Natural killer cell (primary cell): ENCODE data around the gene METTL9. TPM values are rescaled to one million over a fixed set of nuclear protein-coding genes. Genes with fewer than 3 reads are reported as not detected.

Experiments
- ATAC-seq, 3 donors: fragments of 150-1000 bp in 2 of 3; fragments of 200-7000 bp in 1 of 3; cut with Tn5 transposase; 1 replicate in 1 of 3; 2 replicates in 2 of 3; pipeline ENCODE4 v1.10.0; 2021; ENCODE audit warnings: mild to moderate bottlenecking in 2 of 3, moderate library complexity in 2 of 3
- DNase-seq, 2 donors: peaks; one replicate each; pipeline versions ENCODE4 v3.0.0 to v3.0.0-alpha.2; 2013 to 2021; ENCODE audit warnings: mixed read lengths in 1 of 2
- H3K27ac ChIP-seq: one replicate; pipeline ENCODE4 v1.5.1; 2013; ENCODE audit warnings: mild to moderate bottlenecking, low read length
- H3K27me3 ChIP-seq: one replicate; pipeline ENCODE4 v1.6.1; 2013; ENCODE audit warnings: low read length; ENCODE audit not compliant: control insufficient read depth, insufficient read depth
- H3K36me3 ChIP-seq: one replicate; pipeline ENCODE4 v1.6.1; 2013; ENCODE audit warnings: low read length; ENCODE audit not compliant: control insufficient read depth, insufficient read depth
- H3K4me1 ChIP-seq: one replicate; pipeline ENCODE4 v1.6.1; 2013; ENCODE audit warnings: low read length; ENCODE audit not compliant: control insufficient read depth, insufficient read depth
- H3K4me3 ChIP-seq: one replicate; pipeline ENCODE4 v1.5.1; 2013; ENCODE audit warnings: low read length
- H3K9me3 ChIP-seq: one replicate; pipeline ENCODE4 v1.6.1; 2013; ENCODE audit warnings: low read length; ENCODE audit not compliant: control insufficient read depth, insufficient read depth
- H3K27ac Mint-ChIP-seq, 2 donors: one replicate each; pipeline ENCODE4 v1.8.0; 2022; ENCODE audit warnings: mild to moderate bottlenecking in 2 of 2, mixed read lengths in 2 of 2, moderate library complexity in 1 of 2
- H3K27me3 Mint-ChIP-seq, 2 donors: one replicate each; pipeline ENCODE4 v1.8.0; 2022; ENCODE audit warnings: low read depth in 2 of 2, mixed read lengths in 2 of 2
- H3K36me3 Mint-ChIP-seq: one replicate; pipeline ENCODE4 v1.8.0; 2022; ENCODE audit warnings: mixed read lengths
- H3K4me1 Mint-ChIP-seq, 2 donors: one replicate each; pipeline ENCODE4 v1.8.0; 2022; ENCODE audit warnings: mixed read lengths in 2 of 2
- H3K4me3 Mint-ChIP-seq: one replicate; pipeline ENCODE4 v1.8.0; 2022; ENCODE audit warnings: mild to moderate bottlenecking, moderate library complexity, mixed read lengths
- H3K9me3 Mint-ChIP-seq, 2 donors: one replicate each; pipeline ENCODE4 v1.8.0; 2022; ENCODE audit warnings: mixed read lengths in 2 of 2
- CTCF ChIP-seq: fragments of 200-600 bp; IDR thresholded peaks from one replicate; pipeline ENCODE4 v1.8.0; 2022; ENCODE audit warnings: antibody characterized with exemption
- WGBS: methylation state at CpG from one replicate; pipeline ENCODE4 v1.1.7; 2013; ENCODE audit warnings: missing lambda C conversion rate; ENCODE audit not compliant: insufficient coverage; 5-methylcytosine and 5-hydroxymethylcytosine counted together
- intact Hi-C: fragments of 100-400 bp; cut with micrococcal nuclease; formaldehyde crosslinking; loops from one replicate; pipeline ENCODE4 v1.14.2; 2022
- total RNA-seq, 4 donors: library from RNA; stranded (reverse); fragments of 120-200 nt in 1 of 4; gene quantifications; one replicate each; pipeline versions ENCODE4 v1.2.3 to v1.2.4, GENCODE V29; 2013 to 2022

The METTL9 gene
- total RNA-seq, 3 donors from 2014 or later (not counting 1 experiment from before 2014, with no cell fraction given): 73.1 to 110 (median 85.1) TPM

GRCh38 chr16:21613361-21613760 is 14.0 kb downstream of the METTL9 start:
- TF ChIP-seq CTCF: no peak

GRCh38 chr16:21613781-21614180 is 14.4 kb downstream of the METTL9 start:
- no peaks in the 10 kb centered on the region for H3K27me3 Mint-ChIP-seq
- TF ChIP-seq CTCF: no peak
- H3K27me3 ChIP-seq: no peaks in the 10 kb centered on the region
- H3K36me3 ChIP-seq: no peaks in the 10 kb centered on the region
- H3K27ac Mint-ChIP-seq: no peak overlapping the region
- H3K36me3 Mint-ChIP-seq: no peaks in the 10 kb centered on the region
- no peaks in the 10 kb centered on the region for H3K9me3 Mint-ChIP-seq
- H3K9me3 ChIP-seq: no peaks in the 10 kb centered on the region
- ATAC-seq (no peak), DNase-seq (no peak)
- H3K4me3 ChIP-seq: no peak overlapping the region
- H3K4me3 Mint-ChIP-seq: no peak overlapping the region
- no peak overlapping the region for H3K27ac ChIP-seq
- 90% methylated on average over 2 of the region's 2 CpGs for WGBS
- H3K4me1 Mint-ChIP-seq: peaks cover 53 to 62% of the 10 kb centered on the region in 2 donors
- H3K4me1 ChIP-seq: peaks cover 14% of the 10 kb centered on the region
- intact Hi-C loops: no loop called here

More at GRCh38 chr16:21613361-21613760, 14.0 kb downstream of the METTL9 start:
- H3K27ac Mint-ChIP-seq: no peak overlapping the region
- H3K27me3 ChIP-seq: no peaks in the 10 kb centered on the region
- no peak overlapping the region for H3K4me3 ChIP-seq
- no peak overlapping the region for H3K27ac ChIP-seq
- H3K36me3 ChIP-seq: no peaks in the 10 kb centered on the region
- H3K4me1 ChIP-seq: peaks cover 18% of the 10 kb centered on the region
- H3K27me3 Mint-ChIP-seq: no peaks in the 10 kb centered on the region
- intact Hi-C loops: no loop called here
- H3K4me3 Mint-ChIP-seq: no peak overlapping the region
- no peaks in the 10 kb centered on the region for H3K36me3 Mint-ChIP-seq
- no peaks in the 10 kb centered on the region for H3K9me3 ChIP-seq
- 100% methylated on average over 4 of the region's 4 CpGs for WGBS
- H3K9me3 Mint-ChIP-seq: no peaks in the 10 kb centered on the region
- ATAC-seq: no peak
- no peak for DNase-seq
- peaks cover 57 to 66% of the 10 kb centered on the region in 2 donors for H3K4me1 Mint-ChIP-seq

- Mint-ChIP-seq H3K9me3 (no peaks in the 10 kb centered on the region), H3K4me3 (no peak overlapping the region), H3K27ac (no peak overlapping the region), H3K4me1 (peaks cover 42 to 53% of the 10 kb centered on the region in 2 donors), H3K27me3 (no peaks in the 10 kb centered on the region), H3K36me3 (no peaks in the 10 kb centered on the region)
- DNase-seq: no peak
- no peak for ATAC-seq
- no peaks in the 10 kb centered on the region for H3K36me3 ChIP-seq
- 94% methylated on average over 3 of the region's 3 CpGs for WGBS
- no peak overlapping the region for H3K27ac ChIP-seq
- H3K4me1 ChIP-seq: peaks cover 6% of the 10 kb centered on the region
- no peak overlapping the region for H3K4me3 ChIP-seq
- intact Hi-C loops: no loop called here
- H3K27me3 ChIP-seq: no peaks in the 10 kb centered on the region
- no peak for TF ChIP-seq CTCF
- H3K9me3 ChIP-seq: no peaks in the 10 kb centered on the region
Measured at GRCh38 chr16:21614896-21615295, 15.5 kb downstream of the METTL9 start.

GRCh38 chr16:21617607-21618006 is 18.2 kb downstream of the METTL9 start:
- no peak for TF ChIP-seq CTCF
- no peaks in the 10 kb centered on the region for H3K36me3 ChIP-seq
- intact Hi-C loops: no loop called here
- WGBS: 93% methylated on average over 2 of the region's 3 CpGs
- Mint-ChIP-seq H3K27me3 (no peaks in the 10 kb centered on the region), H3K4me1 (peaks cover 30 to 39% of the 10 kb centered on the region in 2 donors), H3K9me3 (no peaks in the 10 kb centered on the region), H3K36me3 (no peaks in the 10 kb centered on the region), H3K27ac (no peak overlapping the region), H3K4me3 (no peak overlapping the region)
- ATAC-seq (no peak), DNase-seq (no peak)
- peaks cover 10% of the 10 kb centered on the region for H3K4me1 ChIP-seq
- no peaks in the 10 kb centered on the region for H3K9me3 ChIP-seq
- no peak overlapping the region for H3K4me3 ChIP-seq
- no peaks in the 10 kb centered on the region for H3K27me3 ChIP-seq
- no peak overlapping the region for H3K27ac ChIP-seq
